ENCODE data around the gene POLH.
"Not testable (repeated sequence)": the region's sequence is repeated elsewhere in the genome, so short reads cannot be mapped to it uniquely, and the experiment has no call there.

The POLH gene

DNA sequence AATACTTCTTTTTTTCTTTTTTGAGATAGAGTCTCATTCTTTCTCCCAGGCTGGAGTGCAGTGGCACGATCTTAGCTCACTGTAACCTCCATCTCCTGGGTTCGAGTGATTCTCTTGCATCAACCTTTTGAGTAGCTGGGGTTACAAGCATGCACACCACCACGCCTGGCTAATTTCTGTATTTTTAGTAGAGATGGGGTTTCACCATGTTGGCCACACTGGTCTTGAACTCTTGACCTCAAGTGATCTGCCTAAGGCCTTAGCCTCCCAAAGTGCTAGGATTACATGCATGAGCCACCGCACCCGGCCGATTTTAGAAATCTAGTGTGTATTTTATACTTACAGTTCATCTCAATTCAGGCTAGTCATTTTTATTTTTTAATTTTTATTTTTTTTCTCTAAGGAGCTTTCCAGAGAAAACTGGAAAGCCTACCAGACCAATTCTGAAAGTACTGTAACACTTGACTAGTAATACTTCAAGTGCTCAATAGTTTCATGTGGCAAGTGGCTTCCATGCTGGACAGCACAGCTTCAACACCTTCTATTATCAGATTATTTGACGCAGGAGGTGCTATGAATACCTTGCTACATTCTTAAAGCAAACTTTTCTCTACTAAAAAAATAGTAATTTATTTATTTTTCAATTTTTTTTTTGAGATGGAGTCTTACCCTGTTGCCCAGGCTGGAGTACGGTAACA lies 34.1 kb upstream of the POLH start:
- Histone ChIP-seq H3K4me3 (IDR thresholded peaks at IDR 0.05; ENCODE audit: insufficient read depth, low read depth, low read length) (no peak overlapping the region), H3K9ac (no peak overlapping the region), H3K4me1 (ENCODE audit: low read depth, poor library complexity, severe bottlenecking) (peaks cover 15% of the 10 kb centered on the region), H3K4me2 (no peak overlapping the region), H4K20me1 (ENCODE audit: insufficient read depth) (no peaks in the 10 kb centered on the region), H3K27me3 (ENCODE audit: insufficient read depth, low read depth) (no peaks in the 10 kb centered on the region), H3K27ac (no peak overlapping the region), H3K79me2 (ENCODE audit: insufficient read depth, low read depth) (no peaks in the 10 kb centered on the region), H3K36me3 (ENCODE audit: insufficient read depth) (peaks cover 19% of the 10 kb centered on the region; the same call in 1 of the 2 replicates), H2AFZ (ENCODE audit: low read depth) (no peak overlapping the region)
- TF ChIP-seq, protein P1, sequence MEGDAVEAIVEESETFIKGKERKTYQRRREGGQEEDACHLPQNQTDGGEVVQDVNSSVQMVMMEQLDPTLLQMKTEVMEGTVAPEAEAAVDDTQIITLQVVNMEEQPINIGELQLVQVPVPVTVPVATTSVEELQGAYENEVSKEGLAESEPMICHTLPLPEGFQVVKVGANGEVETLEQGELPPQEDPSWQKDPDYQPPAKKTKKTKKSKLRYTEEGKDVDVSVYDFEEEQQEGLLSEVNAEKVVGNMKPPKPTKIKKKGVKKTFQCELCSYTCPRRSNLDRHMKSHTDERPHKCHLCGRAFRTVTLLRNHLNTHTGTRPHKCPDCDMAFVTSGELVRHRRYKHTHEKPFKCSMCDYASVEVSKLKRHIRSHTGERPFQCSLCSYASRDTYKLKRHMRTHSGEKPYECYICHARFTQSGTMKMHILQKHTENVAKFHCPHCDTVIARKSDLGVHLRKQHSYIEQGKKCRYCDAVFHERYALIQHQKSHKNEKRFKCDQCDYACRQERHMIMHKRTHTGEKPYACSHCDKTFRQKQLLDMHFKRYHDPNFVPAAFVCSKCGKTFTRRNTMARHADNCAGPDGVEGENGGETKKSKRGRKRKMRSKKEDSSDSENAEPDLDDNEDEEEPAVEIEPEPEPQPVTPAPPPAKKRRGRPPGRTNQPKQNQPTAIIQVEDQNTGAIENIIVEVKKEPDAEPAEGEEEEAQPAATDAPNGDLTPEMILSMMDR (conservative IDR thresholded peaks at IDR 0.05; ENCODE audit: low read depth, low read length) = no peak

DNA sequence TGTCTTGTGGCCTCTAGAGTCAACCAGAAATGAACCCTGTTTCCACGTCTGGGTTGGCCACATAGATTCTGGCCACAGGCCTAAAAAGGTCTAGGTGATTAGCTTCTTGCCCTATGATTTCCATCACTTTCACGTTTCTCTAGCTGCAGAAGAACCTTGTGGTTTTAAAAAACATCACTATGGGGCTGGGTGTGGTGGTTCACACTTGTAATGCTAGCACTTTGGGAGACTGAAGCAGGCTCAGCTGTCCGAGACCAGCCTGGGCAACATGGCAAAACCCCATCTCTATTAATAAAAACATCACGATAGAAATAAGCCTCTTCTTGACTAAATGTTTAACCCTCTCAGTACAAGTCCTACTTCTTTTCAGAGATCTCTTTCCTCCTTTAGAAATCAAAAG lies 31.5 kb upstream of the POLH start:
- Histone ChIP-seq H3K4me2 (no peak overlapping the region), H3K79me2 (ENCODE audit: insufficient read depth, low read depth) (no peaks in the 10 kb centered on the region), H3K4me3 (IDR thresholded peaks at IDR 0.05; ENCODE audit: insufficient read depth, low read depth, low read length) (no peak overlapping the region), H3K9ac (no peak overlapping the region), H2AFZ (ENCODE audit: low read depth) (no peak overlapping the region), H3K27me3 (ENCODE audit: insufficient read depth, low read depth) (no peaks in the 10 kb centered on the region), H3K4me1 (ENCODE audit: low read depth, poor library complexity, severe bottlenecking) (peaks cover 15% of the 10 kb centered on the region), H3K27ac (no peak overlapping the region; the same call in 1 of the 2 replicates), H4K20me1 (ENCODE audit: insufficient read depth) (no peaks in the 10 kb centered on the region), H3K36me3 (ENCODE audit: insufficient read depth) (peaks cover 19% of the 10 kb centered on the region; the same call in 1 of the 2 replicates)
- TF ChIP-seq, protein P1 (conservative IDR thresholded peaks at IDR 0.05; ENCODE audit: low read depth, low read length) = no peak

DNA sequence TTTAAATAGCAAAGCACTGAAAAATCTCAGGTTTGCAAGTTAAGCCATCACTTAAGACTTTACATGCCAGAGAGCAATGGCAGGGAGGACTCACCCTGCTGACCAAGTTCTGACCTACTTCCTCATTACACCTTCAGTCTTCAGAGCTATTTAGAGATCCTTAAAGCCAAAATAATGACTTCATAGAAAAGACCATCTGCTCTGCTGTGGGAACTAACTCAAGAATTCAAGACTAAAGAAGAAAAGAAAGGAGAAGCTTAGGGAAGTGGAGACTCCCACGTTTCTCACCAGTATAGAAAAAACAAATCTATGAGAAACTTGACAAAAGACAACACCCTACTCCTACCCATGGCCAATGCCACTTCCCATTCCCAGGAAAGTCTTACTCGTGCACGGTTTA lies 28.8 kb upstream of the POLH start:
- H4K20me1 ChIP-seq (ENCODE audit: insufficient read depth) = no peaks in the 10 kb centered on the region
- no peak overlapping the region for H3K27ac ChIP-seq
- TF ChIP-seq, protein P1 (conservative IDR thresholded peaks at IDR 0.05; ENCODE audit: low read depth, low read length) = no peak
- no peak overlapping the region for H3K4me2 ChIP-seq
- peaks cover 15% of the 10 kb centered on the region for H3K4me1 ChIP-seq (ENCODE audit: low read depth, poor library complexity, severe bottlenecking)
- peaks cover 22% of the 10 kb centered on the region; the same call in 1 of the 2 replicates for H3K36me3 ChIP-seq (ENCODE audit: insufficient read depth)
- H3K4me3 ChIP-seq (IDR thresholded peaks at IDR 0.05; ENCODE audit: insufficient read depth, low read depth, low read length) = no peak overlapping the region
- H3K9ac ChIP-seq = no peak overlapping the region
- no peaks in the 10 kb centered on the region for H3K79me2 ChIP-seq (ENCODE audit: insufficient read depth, low read depth)
- H2AFZ ChIP-seq (ENCODE audit: low read depth) = no peak overlapping the region
- H3K27me3 ChIP-seq (ENCODE audit: insufficient read depth, low read depth) = no peaks in the 10 kb centered on the region

DNA sequence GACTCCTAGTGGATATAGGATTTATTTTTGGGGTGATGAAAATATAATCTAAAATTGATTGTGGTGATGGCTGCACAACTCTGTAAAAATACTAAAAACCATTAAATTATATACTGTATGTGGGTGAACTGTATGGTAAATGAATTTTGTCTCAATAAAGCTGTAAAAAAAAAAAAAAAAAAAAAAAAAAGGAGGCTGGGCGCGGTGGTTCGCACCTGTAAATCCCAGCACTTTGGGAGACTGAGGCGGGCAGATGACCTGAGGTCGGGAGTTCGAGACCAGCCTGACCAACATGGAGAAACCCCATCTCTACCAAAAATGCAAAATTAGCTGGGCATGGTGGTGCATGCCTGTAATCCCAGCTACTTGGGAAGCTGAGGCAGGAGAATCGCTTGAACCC lies 18.4 kb upstream of the POLH start:
- H3K4me1 ChIP-seq (ENCODE audit: low read depth, poor library complexity, severe bottlenecking); H3K79me2 ChIP-seq (ENCODE audit: insufficient read depth, low read depth); H3K4me2 ChIP-seq; H4K20me1 ChIP-seq (ENCODE audit: insufficient read depth); H3K27me3 ChIP-seq (ENCODE audit: insufficient read depth, low read depth); H3K4me3 ChIP-seq (IDR thresholded peaks at IDR 0.05; ENCODE audit: insufficient read depth, low read depth, low read length); H3K9ac ChIP-seq; H3K27ac ChIP-seq; H2AFZ ChIP-seq (ENCODE audit: low read depth): not testable (repeated sequence)
- H3K36me3 ChIP-seq (ENCODE audit: insufficient read depth) = peaks cover 40% of the 10 kb centered on the region; the same call in 1 of the 2 replicates

DNA sequence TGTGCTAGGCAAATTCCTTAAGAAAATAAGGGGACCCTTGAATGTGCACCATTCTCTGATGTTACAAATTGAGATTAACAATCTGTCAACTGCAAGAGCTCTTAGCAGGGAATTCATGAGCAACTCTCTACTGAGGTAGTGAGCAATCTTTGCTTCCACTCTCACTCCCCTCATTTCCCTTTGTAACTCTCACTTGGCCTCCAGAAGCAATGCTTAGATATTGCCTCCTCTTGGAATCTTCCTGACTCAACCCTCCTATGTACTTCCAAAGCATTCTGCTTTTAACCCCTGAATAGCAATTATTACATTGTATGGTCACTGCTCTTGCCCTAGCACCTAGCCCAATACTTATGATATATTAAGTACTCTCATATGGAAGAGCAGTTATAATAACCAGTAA lies 16.7 kb upstream of the POLH start:
- H3K4me2 ChIP-seq = no peak overlapping the region
- H3K4me1 ChIP-seq (ENCODE audit: low read depth, poor library complexity, severe bottlenecking) = no peaks in the 10 kb centered on the region
- H3K36me3 ChIP-seq (ENCODE audit: insufficient read depth) = peaks cover 33% of the 10 kb centered on the region; the same call in 1 of the 2 replicates
- no peak overlapping the region for H3K4me3 ChIP-seq (IDR thresholded peaks at IDR 0.05; ENCODE audit: insufficient read depth, low read depth, low read length)
- no peaks in the 10 kb centered on the region for H3K79me2 ChIP-seq (ENCODE audit: insufficient read depth, low read depth)
- H2AFZ ChIP-seq (ENCODE audit: low read depth) = no peak overlapping the region
- H3K27me3 ChIP-seq (ENCODE audit: insufficient read depth, low read depth) = no peaks in the 10 kb centered on the region
- H3K9ac ChIP-seq = no peak overlapping the region
- no peaks in the 10 kb centered on the region for H4K20me1 ChIP-seq (ENCODE audit: insufficient read depth)
- no peak overlapping the region for H3K27ac ChIP-seq
- TF ChIP-seq, protein P1 (conservative IDR thresholded peaks at IDR 0.05; ENCODE audit: low read depth, low read length) = no peak
